Fibroblast of pulmonary artery (primary cell): ENCODE measurements around the gene KCNIP1.

ENCODE experiments used
- DNase-seq: peaks from one replicate; pipeline ENCODE4 v3.0.0-alpha.2; 2010; ENCODE audit warnings: low read depth
- H3K4me3 ChIP-seq: replicated peaks from 2 replicates; pipeline ENCODE4 v1.5.1; 2011; ENCODE audit warnings: low read depth, mild to moderate bottlenecking, control low read depth, low read length, moderate library complexity
- TF ChIP-seq, protein P1 (sequence below): IDR thresholded peaks from 2 replicates; pipeline ENCODE4 v1.5.1; 2011; ENCODE audit warnings: mild to moderate bottlenecking, control low read depth, low read length, inconsistent platforms; ENCODE audit errors: missing control alignments

The KCNIP1 gene

DNA sequence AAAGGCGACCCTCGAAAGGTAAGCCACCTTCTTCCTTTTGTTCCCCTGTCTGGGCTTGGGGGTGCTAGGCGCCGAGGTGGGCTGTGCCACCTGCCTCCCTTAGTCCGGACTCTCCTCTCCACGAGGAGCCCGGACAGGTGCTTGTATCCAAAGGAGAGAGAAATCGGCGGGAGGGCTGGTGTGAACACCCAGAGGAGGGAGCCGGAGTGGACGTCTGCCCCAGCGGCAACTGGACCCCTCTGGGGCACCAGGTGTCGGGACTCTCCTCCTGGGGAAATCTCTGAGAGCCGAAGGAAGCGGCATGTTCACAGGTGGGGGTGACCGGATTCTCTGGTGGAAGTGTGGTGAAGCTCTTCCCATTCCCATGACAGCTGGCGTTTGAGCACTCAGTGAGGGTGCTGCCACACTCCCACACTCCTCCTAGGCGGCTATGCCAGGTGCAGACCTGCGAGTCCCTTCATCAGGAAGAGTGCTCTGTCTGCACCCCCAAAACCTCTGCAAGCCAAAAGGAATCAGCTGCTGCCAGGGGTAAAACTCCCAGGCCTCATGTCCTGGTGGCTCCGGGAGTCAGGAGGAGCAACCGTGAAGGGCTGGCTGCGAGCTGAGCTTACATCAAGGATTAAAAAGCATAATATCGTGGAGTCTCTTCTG is 921 bp downstream of the KCNIP1 start:
- TF ChIP-seq, protein P1, sequence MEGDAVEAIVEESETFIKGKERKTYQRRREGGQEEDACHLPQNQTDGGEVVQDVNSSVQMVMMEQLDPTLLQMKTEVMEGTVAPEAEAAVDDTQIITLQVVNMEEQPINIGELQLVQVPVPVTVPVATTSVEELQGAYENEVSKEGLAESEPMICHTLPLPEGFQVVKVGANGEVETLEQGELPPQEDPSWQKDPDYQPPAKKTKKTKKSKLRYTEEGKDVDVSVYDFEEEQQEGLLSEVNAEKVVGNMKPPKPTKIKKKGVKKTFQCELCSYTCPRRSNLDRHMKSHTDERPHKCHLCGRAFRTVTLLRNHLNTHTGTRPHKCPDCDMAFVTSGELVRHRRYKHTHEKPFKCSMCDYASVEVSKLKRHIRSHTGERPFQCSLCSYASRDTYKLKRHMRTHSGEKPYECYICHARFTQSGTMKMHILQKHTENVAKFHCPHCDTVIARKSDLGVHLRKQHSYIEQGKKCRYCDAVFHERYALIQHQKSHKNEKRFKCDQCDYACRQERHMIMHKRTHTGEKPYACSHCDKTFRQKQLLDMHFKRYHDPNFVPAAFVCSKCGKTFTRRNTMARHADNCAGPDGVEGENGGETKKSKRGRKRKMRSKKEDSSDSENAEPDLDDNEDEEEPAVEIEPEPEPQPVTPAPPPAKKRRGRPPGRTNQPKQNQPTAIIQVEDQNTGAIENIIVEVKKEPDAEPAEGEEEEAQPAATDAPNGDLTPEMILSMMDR: no peak
- no peak overlapping the region for H3K4me3 ChIP-seq
- DNase-seq: no peak

- DNase-seq: no peak
- TF ChIP-seq, protein P1: no peak
- no peak overlapping the region for H3K4me3 ChIP-seq
These were observed 4.2 kb downstream of the KCNIP1 start for GRCh38 chr5:170508036-170508435.

DNA sequence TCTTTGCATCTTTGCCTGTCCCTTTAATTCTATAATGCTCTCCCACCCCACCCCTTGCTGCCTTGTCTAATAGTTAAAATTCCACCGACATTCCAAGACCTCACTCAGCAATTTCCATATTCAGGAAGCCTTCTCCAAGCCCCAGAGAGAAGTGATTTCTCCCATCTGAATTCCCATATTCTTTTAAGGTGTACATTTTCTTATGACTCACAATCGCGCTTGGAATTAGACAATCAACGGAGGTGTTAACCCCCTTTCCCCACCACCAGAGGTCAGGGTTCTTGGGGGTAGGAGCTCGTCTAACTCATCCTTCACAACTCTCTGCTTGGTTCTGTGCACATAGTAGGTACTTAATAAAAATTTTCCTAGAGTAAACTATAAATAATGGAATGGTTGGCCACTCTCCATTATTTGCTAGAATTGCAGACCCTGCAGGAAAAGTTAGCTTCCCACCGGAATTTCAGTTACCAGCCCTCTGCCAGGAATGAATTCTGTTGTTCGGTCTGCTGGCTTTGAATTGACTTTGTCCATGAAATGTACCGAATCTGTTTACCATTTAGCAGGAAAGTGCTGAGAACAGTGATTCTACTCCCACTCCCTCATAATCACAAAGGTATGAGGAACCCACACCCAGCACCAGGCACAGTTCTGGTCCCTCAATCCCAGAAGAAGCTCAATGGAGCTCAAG is 5.0 kb downstream of the KCNIP1 start:
- TF ChIP-seq, protein P1: no peak
- H3K4me3 ChIP-seq: no peak overlapping the region
- no peak for DNase-seq

GRCh38 chr5:170509348-170509660 is 5.5 kb downstream of the KCNIP1 start:
- TF ChIP-seq, protein P1: no peak
- no peak for DNase-seq

GRCh38 chr5:170510126-170510525 is 6.3 kb downstream of the KCNIP1 start:
- TF ChIP-seq, protein P1: no peak
- H3K4me3 ChIP-seq: no peak overlapping the region
- no peak for DNase-seq

More at GRCh38 chr5:170509348-170509660, 5.5 kb downstream of the KCNIP1 start:
- no peak overlapping the region for H3K4me3 ChIP-seq

GRCh38 chr5:170510559-170510958 is 6.7 kb downstream of the KCNIP1 start:
- TF ChIP-seq, protein P1: no peak
- no peak for DNase-seq
- no peak overlapping the region for H3K4me3 ChIP-seq

GRCh38 chr5:170511551-170512258 is 7.9 kb downstream of the KCNIP1 start:
- DNase-seq: no peak
- TF ChIP-seq, protein P1: no peak
- H3K4me3 ChIP-seq: no peak overlapping the region
